ENCODE measurements around the gene PLEK2.

Gene PLEK2

DNA sequence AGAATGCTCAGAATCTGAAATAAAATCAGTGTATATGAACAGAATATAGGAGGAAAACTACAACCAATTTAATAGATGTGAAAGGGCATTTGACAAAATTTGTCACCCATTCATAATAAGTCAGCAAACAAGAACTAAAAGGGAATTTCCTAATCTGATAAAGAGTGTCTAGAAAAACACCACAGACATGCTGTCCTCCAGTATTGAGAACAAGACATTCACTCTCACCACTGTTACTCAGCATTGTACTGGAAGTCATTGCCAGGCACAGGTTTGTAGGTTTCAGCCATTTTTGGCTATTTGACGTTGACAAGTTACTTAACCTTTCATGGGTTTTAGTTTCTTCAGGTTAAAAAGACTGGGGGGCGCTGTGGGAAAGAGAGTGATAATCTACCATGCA, 38.6 kb downstream of the PLEK2 start:
- DNase-seq (ENCODE audit: low read depth): no peak
- H3K4me3 ChIP-seq (ENCODE audit: low read length): no peak overlapping the region
- H3K4me1 ChIP-seq (ENCODE audit: control insufficient read depth, insufficient read depth, low read length): peaks cover 14% of the 10 kb centered on the region
- no peaks in the 10 kb centered on the region for H3K27me3 ChIP-seq (replicated peaks; ENCODE audit: control insufficient read depth, insufficient read depth, low read length)
- H3K9ac ChIP-seq (ENCODE audit: low read length): no peak overlapping the region
- no peaks in the 10 kb centered on the region for H3K9me3 ChIP-seq (ENCODE audit: control insufficient read depth, low read length)
- peaks cover 97% of the 10 kb centered on the region for H3K36me3 ChIP-seq (ENCODE audit: control insufficient read depth, insufficient read depth, low read length, severe bottlenecking)

DNA sequence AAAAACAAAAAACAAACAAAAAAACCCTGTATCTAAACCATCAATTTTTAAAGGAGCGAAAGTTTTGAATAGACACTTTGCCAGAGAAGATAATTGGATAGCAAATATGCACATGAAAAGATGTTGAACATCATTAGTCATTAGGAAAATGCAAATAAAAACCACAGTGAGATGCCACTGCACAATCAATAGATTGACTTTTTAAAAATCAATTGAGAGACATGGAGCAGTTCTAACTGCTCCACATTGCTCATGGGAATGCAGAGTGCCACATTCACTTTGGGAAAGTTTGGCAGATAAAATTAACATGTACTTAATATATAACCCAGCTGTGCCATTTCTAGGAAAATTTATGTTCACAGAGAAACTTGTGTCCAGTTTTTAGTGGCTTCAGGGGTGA, 39.1 kb downstream of the PLEK2 start:
- no peak overlapping the region for H3K9ac ChIP-seq (ENCODE audit: low read length)
- H3K4me1 ChIP-seq (ENCODE audit: control insufficient read depth, insufficient read depth, low read length): peaks cover 14% of the 10 kb centered on the region
- H3K4me3 ChIP-seq (ENCODE audit: low read length): no peak overlapping the region
- H3K9me3 ChIP-seq (ENCODE audit: control insufficient read depth, low read length): no peaks in the 10 kb centered on the region
- DNase-seq (ENCODE audit: low read depth): no peak
- no peaks in the 10 kb centered on the region for H3K27me3 ChIP-seq (replicated peaks; ENCODE audit: control insufficient read depth, insufficient read depth, low read length)
- peaks cover 97% of the 10 kb centered on the region for H3K36me3 ChIP-seq (ENCODE audit: control insufficient read depth, insufficient read depth, low read length, severe bottlenecking)

DNA sequence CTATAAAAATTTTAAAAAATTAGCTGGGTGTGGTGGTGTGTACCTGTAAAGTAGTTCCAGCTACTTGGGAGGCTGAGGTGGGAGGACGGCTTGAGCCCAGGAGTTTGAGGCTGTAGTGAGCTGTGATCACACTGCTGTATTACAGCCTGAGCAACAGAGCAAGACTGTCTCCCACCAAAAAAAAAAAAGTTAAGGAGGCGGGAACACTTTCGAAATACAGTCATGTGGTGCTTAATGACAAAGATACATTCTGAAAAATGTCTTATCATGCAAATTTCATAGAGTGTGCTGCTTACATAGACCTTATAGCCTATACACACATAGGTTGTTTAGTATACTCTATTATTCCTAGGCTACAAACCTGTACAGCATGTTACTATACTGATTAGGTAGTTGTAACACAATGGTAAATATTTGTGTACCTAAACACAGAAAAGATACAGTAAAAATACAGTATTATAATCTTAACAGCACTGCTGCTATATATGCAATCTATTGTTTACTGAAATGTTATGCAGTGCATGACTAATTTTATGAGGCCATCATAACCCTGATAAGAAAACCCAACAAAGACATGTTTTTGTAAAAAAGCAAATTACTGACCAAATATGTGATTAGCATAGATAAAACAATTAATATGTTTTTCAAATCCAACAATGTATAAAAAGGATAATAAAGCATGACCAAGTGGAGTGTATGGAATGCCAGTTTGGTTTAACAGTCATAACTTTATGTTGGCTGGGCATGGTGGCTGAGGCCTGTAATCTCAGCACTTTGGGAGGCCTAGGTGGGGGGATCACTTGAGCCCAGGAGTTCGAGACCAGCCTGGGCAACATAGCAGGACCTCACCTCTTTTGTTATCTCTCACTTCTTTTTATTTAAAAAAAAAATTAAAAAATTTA, 40.5 kb downstream of the PLEK2 start:
- peaks cover 14% of the 10 kb centered on the region for H3K4me1 ChIP-seq (ENCODE audit: control insufficient read depth, insufficient read depth, low read length)
- H3K9ac ChIP-seq (ENCODE audit: low read length): no peak overlapping the region
- H3K4me3 ChIP-seq (ENCODE audit: low read length): no peak overlapping the region
- H3K36me3 ChIP-seq (ENCODE audit: control insufficient read depth, insufficient read depth, low read length, severe bottlenecking): peaks cover 97% of the 10 kb centered on the region
- H3K27me3 ChIP-seq (replicated peaks; ENCODE audit: control insufficient read depth, insufficient read depth, low read length): no peaks in the 10 kb centered on the region
- H3K9me3 ChIP-seq (ENCODE audit: control insufficient read depth, low read length): no peaks in the 10 kb centered on the region
- no peak for DNase-seq (ENCODE audit: low read depth)

DNA sequence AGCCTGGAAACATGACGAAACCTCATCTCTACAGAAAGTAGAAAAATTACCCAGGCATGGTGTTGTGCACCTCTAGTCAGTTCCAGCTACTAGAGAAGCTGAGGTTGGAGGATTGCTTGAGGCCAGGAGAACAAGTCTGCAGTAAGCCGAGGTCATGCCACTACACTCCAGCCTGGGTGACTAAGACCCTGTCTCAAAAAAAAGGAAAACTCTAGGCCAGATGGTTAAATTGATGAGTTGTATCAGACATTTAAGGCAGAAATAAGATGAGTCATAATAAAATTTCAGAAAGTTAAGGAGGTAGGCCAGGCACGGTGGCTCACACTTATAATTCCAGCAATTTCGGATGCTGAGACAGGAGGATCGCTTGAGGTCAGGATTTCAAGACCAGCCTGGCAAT, 41.1 kb downstream of the PLEK2 start:
- no peak for DNase-seq (ENCODE audit: low read depth)
- peaks cover 97% of the 10 kb centered on the region for H3K36me3 ChIP-seq (ENCODE audit: control insufficient read depth, insufficient read depth, low read length, severe bottlenecking)
- H3K4me1 ChIP-seq (ENCODE audit: control insufficient read depth, insufficient read depth, low read length): peaks cover 14% of the 10 kb centered on the region
- H3K27me3 ChIP-seq (replicated peaks; ENCODE audit: control insufficient read depth, insufficient read depth, low read length): no peaks in the 10 kb centered on the region
- H3K9ac ChIP-seq (ENCODE audit: low read length): no peak overlapping the region
- H3K4me3 ChIP-seq (ENCODE audit: low read length): no peak overlapping the region
- no peaks in the 10 kb centered on the region for H3K9me3 ChIP-seq (ENCODE audit: control insufficient read depth, low read length)

DNA sequence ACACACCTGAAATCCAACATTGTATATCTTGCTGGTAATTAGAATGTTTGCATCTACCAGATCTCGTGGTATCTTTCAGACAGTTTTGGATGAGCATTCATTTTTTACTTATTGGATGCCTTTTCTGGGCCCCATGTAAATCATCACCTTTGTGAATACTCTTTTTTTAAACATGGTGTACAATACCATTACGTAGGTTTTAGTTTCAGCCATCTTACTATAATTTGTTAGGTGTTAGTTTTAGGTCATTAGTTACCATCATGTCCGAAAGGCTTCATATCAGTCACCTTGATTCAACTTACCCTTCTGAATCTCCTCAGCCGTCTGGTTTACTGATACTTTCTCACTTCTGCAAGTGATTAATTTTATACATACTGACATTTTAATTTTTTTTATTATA, 46.5 kb downstream of the PLEK2 start:
- no peak overlapping the region for H3K4me3 ChIP-seq (ENCODE audit: low read length)
- peaks cover 27% of the 10 kb centered on the region for H3K4me1 ChIP-seq (ENCODE audit: control insufficient read depth, insufficient read depth, low read length)
- DNase-seq (ENCODE audit: low read depth): no peak
- no peaks in the 10 kb centered on the region for H3K9me3 ChIP-seq (ENCODE audit: control insufficient read depth, low read length)
- no peaks in the 10 kb centered on the region for H3K27me3 ChIP-seq (replicated peaks; ENCODE audit: control insufficient read depth, insufficient read depth, low read length)
- no peak overlapping the region for H3K9ac ChIP-seq (ENCODE audit: low read length)
- H3K36me3 ChIP-seq (ENCODE audit: control insufficient read depth, insufficient read depth, low read length, severe bottlenecking): peaks cover 71% of the 10 kb centered on the region

DNA sequence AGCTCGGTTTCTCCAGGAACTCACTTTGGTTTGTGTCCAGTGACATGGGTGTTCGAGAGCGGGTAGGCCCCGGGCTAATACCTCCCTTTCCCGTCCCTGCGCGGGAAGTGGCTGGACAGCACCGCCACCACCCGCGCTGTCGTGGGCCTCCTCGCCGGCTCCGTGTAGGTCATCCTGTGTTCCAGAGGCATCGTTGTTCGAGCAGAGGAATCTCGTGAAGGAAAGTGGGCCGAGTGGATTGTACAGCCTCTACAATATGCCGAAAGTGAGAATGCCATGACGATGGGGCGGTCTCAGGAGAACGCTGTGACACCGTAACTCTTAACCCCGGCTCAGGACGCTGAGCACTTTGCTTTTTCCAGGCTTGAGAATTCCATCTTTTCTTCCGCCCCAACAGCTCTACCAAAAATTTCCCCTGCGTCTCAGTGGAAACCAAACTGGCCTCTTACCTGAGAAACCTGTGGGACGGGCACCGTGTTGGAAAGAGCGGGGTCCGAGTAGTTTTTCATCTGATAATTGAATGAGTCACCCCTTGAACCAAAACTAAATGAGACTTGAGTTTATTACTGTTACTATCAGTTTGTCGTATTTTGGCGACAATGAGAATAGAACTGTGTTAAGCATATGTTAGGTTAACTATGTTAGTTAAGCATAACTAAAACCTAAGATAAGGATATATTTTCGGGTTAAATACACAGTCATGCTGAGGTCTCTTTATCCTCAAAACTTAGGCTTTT, 51.3 kb downstream of the PLEK2 start:
- Histone ChIP-seq H3K9ac (ENCODE audit: low read length) (peak overlapping the region; percentile 97), H3K9me3 (ENCODE audit: control insufficient read depth, low read length) (no peaks in the 10 kb centered on the region), H3K4me3 (ENCODE audit: low read length) (peak overlapping the region; percentile 99), H3K27me3 (replicated peaks; ENCODE audit: control insufficient read depth, insufficient read depth, low read length) (no peaks in the 10 kb centered on the region), H3K4me1 (ENCODE audit: control insufficient read depth, insufficient read depth, low read length) (peaks cover 52% of the 10 kb centered on the region), H3K36me3 (ENCODE audit: control insufficient read depth, insufficient read depth, low read length, severe bottlenecking) (peaks cover 24% of the 10 kb centered on the region)
- DNase-seq (ENCODE audit: low read depth): no peak

- Histone ChIP-seq H3K9ac (ENCODE audit: low read length) (peak within 1 kb of the TSS; percentile 97), H3K4me3 (ENCODE audit: low read length) (peak within 1 kb of the TSS; percentile 99), H3K9me3 (ENCODE audit: control insufficient read depth, low read length) (no peaks in the 10 kb centered on the region), H3K36me3 (ENCODE audit: control insufficient read depth, insufficient read depth, low read length, severe bottlenecking) (peaks cover 16% of the 10 kb centered on the region), H3K4me1 (ENCODE audit: control insufficient read depth, insufficient read depth, low read length) (peaks cover 52% of the 10 kb centered on the region), H3K27me3 (replicated peaks; ENCODE audit: control insufficient read depth, insufficient read depth, low read length) (no peaks in the 10 kb centered on the region)
- DNase-seq (ENCODE audit: low read depth): peak; percentile 100
These were observed 52.0 kb downstream of the PLEK2 start, which contains the start of the genes ATP6V1D and EIF2S1 for GRCh38 chr14:67359775-67360469. TSS of gene ATP6V1D (minus strand) at chr14:67359804. CDS start at chr14:67359698, 106 bp downstream. TSS of gene EIF2S1 (plus strand) at chr14:67360328. CDS start at chr14:67364768, 4,440 bp downstream.

- peak; percentile 83 for DNase-seq (ENCODE audit: low read depth)
- peak overlapping the region; percentile 97 for H3K9ac ChIP-seq (ENCODE audit: low read length)
- H3K4me1 ChIP-seq (ENCODE audit: control insufficient read depth, insufficient read depth, low read length): peaks cover 52% of the 10 kb centered on the region
- peaks cover 11% of the 10 kb centered on the region for H3K36me3 ChIP-seq (ENCODE audit: control insufficient read depth, insufficient read depth, low read length, severe bottlenecking)
- no peaks in the 10 kb centered on the region for H3K9me3 ChIP-seq (ENCODE audit: control insufficient read depth, low read length)
- H3K27me3 ChIP-seq (replicated peaks; ENCODE audit: control insufficient read depth, insufficient read depth, low read length): no peaks in the 10 kb centered on the region
- peak overlapping the region; percentile 99 for H3K4me3 ChIP-seq (ENCODE audit: low read length)
These were observed 52.8 kb downstream of the PLEK2 start for GRCh38 chr14:67358924-67359774.

GRCh38 chr14:67357969-67358354, 54.0 kb downstream of the PLEK2 start:
- DNase-seq (ENCODE audit: low read depth): no peak

DNA sequence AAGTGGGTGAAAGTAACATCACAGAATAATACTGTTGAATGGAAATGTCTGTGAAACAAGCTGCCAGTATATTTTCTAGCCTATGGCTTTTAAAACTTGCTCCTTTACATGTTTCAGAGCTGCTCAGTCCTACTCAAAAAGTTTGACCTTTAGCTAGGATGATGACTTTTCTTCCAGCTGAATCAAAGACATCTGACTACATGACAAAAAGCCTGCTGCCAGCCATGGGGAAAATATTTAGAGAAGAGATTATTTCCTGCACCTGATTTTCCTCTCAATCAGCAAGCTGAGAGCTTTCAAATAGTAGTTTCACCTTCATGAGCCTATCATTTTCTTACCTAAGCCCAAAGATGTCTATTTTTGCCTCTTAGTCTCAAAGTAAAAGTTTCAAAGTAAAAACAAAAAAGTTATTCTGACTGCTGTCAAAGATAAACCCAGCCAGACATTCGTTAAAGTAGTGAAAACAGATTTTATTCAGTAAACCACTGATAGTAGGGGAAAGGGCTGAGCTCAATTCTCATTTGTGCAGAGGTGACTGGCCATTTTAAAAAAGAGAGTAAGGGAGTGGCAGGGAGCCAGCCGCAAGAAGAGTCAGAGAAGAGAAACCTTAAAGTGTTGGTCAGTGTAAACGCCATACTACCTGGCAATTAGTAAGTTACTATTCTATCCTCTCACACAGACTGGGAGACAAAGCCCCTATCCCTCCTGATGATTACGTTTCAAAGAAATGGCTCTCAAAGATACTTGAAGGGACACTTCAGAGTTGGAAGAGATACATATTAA, 54.6 kb downstream of the PLEK2 start:
- peaks cover 41% of the 10 kb centered on the region for H3K4me1 ChIP-seq (ENCODE audit: control insufficient read depth, insufficient read depth, low read length)
- DNase-seq (ENCODE audit: low read depth): no peak
- peak overlapping the region; percentile 99 for H3K4me3 ChIP-seq (ENCODE audit: low read length)
- peak overlapping the region; percentile 97 for H3K9ac ChIP-seq (ENCODE audit: low read length)
- H3K36me3 ChIP-seq (ENCODE audit: control insufficient read depth, insufficient read depth, low read length, severe bottlenecking): peaks cover 10% of the 10 kb centered on the region
- no peaks in the 10 kb centered on the region for H3K27me3 ChIP-seq (replicated peaks; ENCODE audit: control insufficient read depth, insufficient read depth, low read length)
- no peaks in the 10 kb centered on the region for H3K9me3 ChIP-seq (ENCODE audit: control insufficient read depth, low read length)

More at GRCh38 chr14:67357969-67358354, 54.0 kb downstream of the PLEK2 start:
- H3K27me3 ChIP-seq (replicated peaks; ENCODE audit: control insufficient read depth, insufficient read depth, low read length): no peaks in the 10 kb centered on the region
- H3K4me1 ChIP-seq (ENCODE audit: control insufficient read depth, insufficient read depth, low read length): peaks cover 47% of the 10 kb centered on the region
- peak overlapping the region; percentile 99 for H3K4me3 ChIP-seq (ENCODE audit: low read length)
- H3K36me3 ChIP-seq (ENCODE audit: control insufficient read depth, insufficient read depth, low read length, severe bottlenecking): peaks cover 10% of the 10 kb centered on the region
- H3K9ac ChIP-seq (ENCODE audit: low read length): peak overlapping the region; percentile 97
- no peaks in the 10 kb centered on the region for H3K9me3 ChIP-seq (ENCODE audit: control insufficient read depth, low read length)

Measured in adipocyte (in vitro differentiated cells).